ENCODE measurements around the gene OR6P1.

DNA sequence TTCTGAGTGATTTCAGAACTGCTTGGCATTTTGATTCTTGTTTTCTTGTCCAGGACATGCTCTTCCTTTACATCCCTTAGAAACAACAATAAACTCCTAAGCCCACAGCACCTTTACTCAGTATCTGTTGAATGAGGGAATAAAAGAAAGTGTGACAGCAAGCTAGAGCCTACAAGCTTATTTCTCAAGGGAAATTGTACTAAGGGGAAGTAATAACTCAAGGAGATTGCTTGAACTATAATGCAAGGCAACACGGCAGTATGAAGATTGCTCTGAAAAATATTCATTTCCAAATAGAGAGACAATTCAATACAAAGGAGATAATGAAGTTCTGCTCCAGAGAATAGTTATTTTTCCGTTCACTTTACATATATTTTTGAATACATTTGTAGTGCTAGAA lies 6.5 kb downstream of the OR6P1 start:
- TF ChIP-seq, protein P1, sequence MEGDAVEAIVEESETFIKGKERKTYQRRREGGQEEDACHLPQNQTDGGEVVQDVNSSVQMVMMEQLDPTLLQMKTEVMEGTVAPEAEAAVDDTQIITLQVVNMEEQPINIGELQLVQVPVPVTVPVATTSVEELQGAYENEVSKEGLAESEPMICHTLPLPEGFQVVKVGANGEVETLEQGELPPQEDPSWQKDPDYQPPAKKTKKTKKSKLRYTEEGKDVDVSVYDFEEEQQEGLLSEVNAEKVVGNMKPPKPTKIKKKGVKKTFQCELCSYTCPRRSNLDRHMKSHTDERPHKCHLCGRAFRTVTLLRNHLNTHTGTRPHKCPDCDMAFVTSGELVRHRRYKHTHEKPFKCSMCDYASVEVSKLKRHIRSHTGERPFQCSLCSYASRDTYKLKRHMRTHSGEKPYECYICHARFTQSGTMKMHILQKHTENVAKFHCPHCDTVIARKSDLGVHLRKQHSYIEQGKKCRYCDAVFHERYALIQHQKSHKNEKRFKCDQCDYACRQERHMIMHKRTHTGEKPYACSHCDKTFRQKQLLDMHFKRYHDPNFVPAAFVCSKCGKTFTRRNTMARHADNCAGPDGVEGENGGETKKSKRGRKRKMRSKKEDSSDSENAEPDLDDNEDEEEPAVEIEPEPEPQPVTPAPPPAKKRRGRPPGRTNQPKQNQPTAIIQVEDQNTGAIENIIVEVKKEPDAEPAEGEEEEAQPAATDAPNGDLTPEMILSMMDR (IDR thresholded peaks at IDR 0.05), result no peak
- TF ChIP-seq POLR2A (IDR thresholded peaks at IDR 0.05), result no peak

Data from testis (tissue), 2 donors.